ENCODE measurements around the gene NR2F1-AS1.

The NR2F1-AS1 gene

DNA sequence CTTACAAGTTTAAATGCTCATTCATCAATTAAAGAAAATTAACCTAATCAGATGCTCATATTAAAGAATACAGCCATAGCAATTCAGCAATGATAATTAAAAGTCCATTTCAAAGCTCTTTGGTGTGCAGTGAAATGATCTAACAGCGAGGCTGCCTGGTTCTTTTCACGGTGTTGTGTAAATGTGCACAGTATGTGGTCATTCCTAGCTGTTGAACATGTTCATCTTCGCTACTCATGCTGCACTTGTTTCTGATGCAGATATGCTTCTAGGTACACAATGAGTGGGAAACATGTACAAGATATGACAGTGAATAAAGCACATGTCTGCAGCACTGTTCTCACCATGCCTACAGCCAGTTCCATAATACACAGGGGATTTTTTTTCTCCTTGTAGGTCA lies 163.5 kb downstream of the NR2F1-AS1 start:
- no peak for DNase-seq (ENCODE audit: extremely low read depth, low read depth)
- no peak for TF ChIP-seq CTCF (IDR thresholded peaks at IDR 0.05; ENCODE audit: low read depth, low read length)

DNA sequence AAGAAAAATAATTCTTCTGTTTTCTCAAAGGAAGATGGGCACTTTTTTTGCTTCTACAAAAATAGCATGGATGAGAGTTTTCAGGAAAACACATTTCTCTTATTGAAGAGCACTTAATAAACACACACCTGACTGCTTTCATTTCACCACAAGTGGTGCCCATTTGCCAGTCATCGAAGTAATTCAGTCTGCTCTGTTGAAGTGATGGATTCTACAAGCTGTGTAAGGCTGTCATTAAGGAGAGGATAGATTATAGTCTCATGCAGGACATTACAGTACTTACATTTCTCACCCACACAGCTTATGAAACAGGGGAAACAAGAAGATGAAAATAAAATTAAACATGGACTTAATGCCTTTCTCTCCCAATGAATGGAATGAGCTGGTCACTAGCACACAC lies 165.2 kb downstream of the NR2F1-AS1 start:
- DNase-seq (ENCODE audit: extremely low read depth, low read depth): no peak
- no peak for TF ChIP-seq CTCF (IDR thresholded peaks at IDR 0.05; ENCODE audit: low read depth, low read length)

GRCh38 chr5:93411716-93412115 lies 169.3 kb downstream of the NR2F1-AS1 start:
- TF ChIP-seq CTCF (IDR thresholded peaks at IDR 0.05; ENCODE audit: low read depth, low read length): no peak
- no peak for DNase-seq (ENCODE audit: extremely low read depth, low read depth)

DNA sequence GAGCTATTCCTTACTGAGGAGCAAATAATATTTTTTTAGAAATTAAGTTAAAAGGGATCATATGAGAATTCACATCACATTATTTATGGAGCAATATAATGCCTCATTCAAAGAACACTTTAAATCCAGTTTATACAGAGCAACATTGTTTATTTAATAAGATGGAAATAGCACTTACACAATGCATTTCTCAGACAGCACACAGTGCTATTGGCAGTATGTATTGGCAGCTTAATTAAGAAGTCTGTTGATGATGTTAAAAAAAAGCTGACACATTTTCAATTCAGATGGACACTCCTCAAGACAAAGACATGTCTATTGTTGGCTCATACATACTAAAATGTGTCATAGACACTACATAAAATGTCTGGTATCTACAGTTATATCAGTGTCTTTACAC lies 171.3 kb downstream of the NR2F1-AS1 start:
- DNase-seq (ENCODE audit: extremely low read depth, low read depth): no peak
- TF ChIP-seq CTCF (IDR thresholded peaks at IDR 0.05; ENCODE audit: low read depth, low read length): no peak

- DNase-seq (ENCODE audit: extremely low read depth, low read depth): no peak
- TF ChIP-seq CTCF (IDR thresholded peaks at IDR 0.05; ENCODE audit: low read depth, low read length): no peak
These were observed 173.6 kb downstream of the NR2F1-AS1 start for GRCh38 chr5:93407454-93407853.

- no peak for DNase-seq (ENCODE audit: extremely low read depth, low read depth)
- TF ChIP-seq CTCF (IDR thresholded peaks at IDR 0.05; ENCODE audit: low read depth, low read length): no peak
These were observed 174.0 kb downstream of the NR2F1-AS1 start for GRCh38 chr5:93406971-93407401.

- DNase-seq (ENCODE audit: extremely low read depth, low read depth): no peak
- no peak for TF ChIP-seq CTCF (IDR thresholded peaks at IDR 0.05; ENCODE audit: low read depth, low read length)
These were observed 176.8 kb downstream of the NR2F1-AS1 start for GRCh38 chr5:93404246-93404645.

Data from AG09319 (cell line).